GM19099 (cell line): Measurements from ENCODE around the gene WWTR1.

Experiments
- POLR2A ChIP-seq: IDR thresholded peaks from 3 replicates; pipeline ENCODE4 v1.6.1; 2011; ENCODE audit warnings: low read depth; ENCODE audit not compliant: insufficient read length; ENCODE audit errors: extremely low read depth

Gene WWTR1

DNA sequence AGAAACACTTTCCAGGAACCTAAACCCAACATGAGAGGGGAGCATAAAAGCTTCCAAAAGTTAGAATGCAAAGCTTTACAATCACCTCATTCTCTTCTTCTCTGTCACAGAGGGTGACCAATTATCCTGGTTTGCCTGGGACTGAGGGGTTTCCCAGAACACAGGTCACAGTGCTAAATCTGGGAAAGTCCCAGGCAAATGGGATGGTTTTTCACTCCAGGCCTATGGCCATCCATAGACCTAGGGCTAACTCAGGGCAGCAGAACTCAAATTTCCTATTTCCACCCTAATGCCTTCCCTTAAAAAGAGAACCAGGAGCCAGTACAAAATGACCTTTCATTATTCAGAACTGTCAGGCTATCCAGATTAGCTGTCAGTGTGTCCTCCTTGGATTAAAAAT, 106.3 kb downstream of the WWTR1 start:
- TF ChIP-seq POLR2A: no peak

DNA sequence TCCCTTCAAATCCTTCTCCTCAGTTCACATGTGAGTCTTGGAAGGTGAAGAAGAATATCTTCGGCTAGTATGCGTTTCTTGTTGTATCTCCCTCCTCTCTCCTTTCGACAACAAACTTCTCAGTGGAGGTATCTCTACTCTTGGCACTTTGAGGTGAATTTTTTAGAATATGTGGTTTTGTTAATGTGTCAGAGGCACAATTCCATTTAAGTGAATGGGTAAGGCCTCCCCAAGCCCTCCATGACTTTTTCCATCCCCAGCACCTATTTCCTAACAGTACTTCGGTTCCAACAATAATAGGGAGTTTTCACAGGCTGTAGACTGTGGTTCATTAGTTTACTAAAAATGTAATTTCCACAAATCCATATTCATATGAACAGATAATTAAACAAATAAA, 109.2 kb downstream of the WWTR1 start:
- TF ChIP-seq POLR2A: no peak

DNA sequence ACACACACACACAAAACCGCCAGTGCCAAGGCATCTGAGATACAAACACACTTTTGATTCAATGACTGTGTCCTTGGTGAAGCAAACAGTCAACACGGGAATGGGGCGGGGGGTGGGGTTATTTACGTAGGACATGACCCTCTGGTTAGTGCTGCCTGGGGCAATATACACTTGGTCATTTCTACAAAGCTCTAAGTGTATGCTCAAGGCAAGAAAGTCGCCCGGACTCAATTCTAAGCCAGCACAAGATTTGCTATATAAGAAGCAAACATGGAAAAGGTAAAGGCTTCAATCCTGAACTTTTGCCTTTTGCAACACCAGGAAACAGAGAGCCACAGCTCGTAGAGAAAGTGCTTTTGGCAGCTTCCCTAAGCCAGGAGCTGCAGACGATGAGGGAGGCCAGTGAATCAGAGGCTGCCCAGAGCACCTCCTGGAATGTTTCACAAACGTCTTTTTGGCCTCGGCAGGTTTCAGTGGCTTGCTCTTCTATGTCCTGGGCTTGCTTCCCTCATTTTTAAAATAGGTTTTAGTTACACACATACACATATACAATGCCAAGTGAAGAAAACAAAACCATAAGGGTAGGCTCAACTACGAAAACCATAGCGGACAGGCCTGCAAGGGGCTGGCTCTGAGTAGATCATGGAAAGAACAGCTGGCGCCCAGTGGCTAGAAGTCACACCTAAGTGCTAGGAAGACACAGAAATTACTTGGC, 109.7 kb downstream of the WWTR1 start:
- TF ChIP-seq POLR2A: no peak

DNA sequence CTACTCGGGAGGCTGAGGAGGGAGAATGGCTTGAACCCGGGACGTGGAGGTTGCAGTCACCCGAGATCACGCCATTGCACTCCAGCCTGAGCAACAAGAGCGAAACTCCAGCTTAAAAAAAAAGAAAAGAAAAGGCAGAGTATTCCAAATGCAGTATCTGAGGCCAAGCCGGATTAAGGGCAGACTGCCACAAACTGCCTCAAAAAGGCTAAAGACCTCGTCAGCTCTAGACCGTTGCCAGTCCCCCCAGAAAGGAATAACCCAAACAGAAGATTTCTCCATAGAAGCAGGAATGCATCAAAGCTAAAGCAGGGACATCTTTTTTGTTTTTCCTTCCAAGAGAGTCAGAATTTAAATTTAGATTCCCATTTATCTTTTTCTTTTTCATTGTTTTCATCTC, 110.4 kb downstream of the WWTR1 start:
- TF ChIP-seq POLR2A: no peak

DNA sequence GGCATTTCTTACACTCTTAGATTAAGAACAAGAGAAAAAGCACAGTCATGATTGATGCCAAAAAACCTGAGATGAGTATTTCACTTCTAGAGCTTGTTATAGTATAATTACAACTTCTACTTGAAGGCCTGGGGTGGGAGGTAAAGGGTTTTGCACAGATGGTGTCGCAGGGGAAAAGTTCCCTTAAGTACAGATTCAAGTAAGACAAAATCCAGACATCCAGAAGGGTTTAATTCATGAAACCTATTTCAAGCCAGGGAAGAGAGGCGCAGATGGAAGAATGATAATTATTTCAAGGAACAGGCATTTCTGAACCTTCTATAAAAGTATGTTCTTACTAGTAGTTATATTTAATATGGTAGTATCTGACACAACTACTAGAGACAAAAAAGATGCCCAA, 112.8 kb downstream of the WWTR1 start:
- TF ChIP-seq POLR2A: no peak

DNA sequence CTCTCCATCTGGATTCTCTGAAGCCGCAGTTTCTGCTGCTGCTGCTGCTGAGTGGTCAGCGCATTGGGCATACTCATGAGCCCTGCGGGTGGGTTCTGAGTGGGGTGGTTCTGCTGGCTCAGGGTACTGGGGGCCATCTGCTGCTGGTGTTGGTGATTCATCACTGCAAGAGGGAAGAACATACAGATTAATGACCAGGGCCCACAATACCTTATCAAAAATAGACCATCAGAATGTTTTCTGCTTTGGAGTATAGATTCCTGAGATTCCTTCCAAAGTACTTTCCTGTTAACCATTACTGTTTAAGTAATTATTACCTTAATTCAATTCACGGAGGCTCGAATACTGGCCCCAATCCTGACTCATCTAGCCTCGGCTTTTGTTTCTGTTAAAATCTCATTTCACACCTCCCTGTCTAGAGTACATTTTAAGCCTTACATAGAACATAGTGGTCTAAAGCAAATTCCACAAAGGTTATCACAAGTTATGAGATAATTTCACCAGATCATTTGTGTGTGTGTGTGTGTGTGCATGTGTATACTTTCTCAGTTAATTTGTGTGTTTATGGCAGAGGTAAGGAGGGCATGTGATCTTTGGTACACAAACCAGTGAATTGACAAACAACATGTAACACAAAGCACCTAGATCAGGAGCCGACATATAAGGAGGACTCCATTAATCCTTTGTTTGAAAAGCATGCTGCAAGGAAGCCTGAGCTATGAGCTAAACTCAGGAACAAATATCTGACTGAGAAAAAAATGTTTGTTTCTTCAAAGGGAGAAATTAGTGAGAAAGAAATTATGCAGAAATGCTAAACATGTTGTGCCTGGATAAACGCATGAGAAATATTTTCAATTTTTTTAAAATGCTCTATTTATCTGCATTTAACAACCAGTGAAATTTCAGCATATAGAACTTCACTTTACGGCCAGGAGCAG, 115.2 kb downstream of the WWTR1 start:
- TF ChIP-seq POLR2A: no peak

DNA sequence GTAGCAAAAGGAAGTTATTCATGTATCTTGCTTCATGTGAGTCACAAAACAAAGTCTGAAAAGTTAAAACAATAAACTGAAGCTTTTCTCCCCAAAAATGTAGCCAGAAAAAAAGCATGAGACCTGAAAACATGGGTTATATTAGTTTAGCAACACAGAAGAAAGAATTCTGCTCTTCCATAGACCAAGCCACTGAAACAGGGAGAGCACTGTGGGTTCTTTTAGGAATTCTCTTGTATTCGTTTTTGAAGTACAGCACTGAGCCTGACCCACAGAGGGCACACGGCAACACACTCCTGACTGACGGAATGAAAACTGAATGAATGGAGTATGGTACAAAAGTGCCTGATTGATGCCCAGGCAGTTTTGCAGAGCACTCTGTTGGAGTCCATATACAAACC, 116.7 kb downstream of the WWTR1 start:
- no peak for TF ChIP-seq POLR2A

DNA sequence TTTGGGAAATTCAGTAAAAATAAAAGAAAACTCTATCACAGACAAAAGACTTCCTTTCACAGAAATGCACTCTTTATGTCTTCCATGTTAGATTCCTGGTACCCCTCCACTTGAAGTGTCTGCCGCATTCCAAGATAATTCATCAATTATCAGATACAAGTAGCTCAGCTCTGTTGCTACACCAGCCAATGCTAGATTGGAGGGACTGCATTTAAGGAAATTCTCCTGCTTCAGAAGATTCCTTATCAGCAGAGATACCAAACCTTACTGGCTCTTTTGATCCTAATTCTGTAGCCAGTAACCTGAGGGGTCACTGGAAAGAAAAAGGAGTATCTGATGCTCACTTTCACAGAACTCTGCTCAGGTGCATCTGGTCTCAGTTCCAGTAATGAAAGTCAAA, 119.5 kb downstream of the WWTR1 start:
- no peak for TF ChIP-seq POLR2A

DNA sequence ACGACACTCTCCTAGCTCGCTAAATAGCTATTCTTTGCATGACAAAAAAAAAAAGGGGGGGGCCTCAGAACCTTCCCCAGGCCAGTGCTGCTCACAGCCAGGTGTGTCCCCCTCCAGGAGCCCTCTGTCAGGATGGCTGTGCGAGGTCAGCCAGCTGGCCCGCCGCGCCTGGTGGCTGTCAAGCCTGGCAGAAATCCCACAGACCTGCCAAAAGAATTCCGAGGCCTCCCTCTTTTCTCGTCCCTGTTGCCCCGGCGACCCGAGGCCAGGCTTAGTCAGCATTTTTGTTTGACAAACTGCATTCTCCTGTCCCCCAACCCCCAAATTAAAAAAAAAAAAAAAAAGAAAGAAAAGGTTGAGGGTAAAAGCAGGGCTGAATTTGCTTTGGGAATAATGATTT, 121.4 kb downstream of the WWTR1 start:
- TF ChIP-seq POLR2A: no peak

DNA sequence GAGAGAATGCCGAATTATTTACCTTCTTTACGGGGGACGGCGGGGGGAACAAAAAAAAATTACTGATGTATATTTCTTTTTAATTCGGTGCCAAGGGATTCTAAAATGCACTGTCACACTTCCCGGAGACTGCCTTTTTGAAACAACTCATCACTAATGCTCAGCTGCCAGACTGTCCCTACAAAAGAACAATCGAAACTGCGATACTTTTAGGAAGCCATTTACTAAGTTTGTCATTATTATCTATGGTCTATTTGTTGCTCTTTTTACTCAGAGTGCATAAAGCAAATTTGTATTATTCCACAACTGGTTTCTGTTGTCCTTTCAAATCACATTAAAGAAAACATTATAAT, 122.5 kb downstream of the WWTR1 start:
- no peak for TF ChIP-seq POLR2A

DNA sequence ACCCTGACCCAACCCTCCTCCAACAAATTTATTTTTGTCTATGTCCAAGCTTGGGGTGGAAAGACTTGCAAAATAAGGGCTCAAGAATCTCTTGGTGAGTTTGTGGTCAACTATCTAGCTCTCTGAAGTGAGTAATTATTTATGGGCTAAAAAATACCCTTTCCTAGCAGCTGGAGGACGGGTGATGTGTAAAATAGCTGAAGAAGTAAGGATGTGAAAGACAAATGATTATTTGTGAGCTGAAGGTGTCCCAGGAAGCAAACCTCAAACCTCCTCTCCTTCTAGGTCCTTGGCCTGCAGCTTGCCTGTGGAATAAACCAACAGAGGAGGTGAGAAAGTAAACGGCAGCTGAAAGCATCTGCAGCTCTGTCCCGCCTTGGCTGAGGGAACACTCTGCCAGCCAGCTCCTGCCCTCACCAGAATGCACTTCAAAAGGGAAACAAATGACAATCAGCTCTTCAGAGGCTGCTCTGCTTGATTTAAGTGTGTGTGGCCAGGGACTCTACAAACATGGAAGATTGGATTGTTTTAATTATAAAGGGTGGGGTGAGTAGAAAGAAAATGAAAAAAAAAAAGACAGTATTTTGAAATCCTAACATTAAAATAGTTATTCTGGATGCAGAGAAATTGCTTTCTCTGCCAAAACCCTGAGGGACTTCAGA, 123.0 kb downstream of the WWTR1 start:
- TF ChIP-seq POLR2A: no peak

DNA sequence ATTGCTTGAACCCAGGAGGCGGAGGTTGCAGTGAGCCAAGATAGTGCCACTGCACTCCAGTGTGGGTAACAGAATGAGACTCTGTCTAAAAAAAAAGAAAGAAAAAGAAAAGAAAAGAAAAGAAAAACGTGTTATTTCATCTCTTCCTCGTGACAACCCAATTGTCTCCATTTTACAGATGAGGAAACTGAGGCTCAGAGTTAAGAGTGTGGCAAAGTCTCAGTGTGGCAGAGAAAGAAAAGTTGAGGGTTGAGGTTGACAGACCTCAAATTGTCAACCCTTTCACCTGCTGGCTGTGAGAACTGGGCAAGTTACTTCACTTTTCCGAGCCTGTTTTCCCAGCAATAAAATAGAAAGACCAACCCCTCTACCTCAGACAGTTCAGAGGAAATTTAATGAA, 123.7 kb downstream of the WWTR1 start:
- TF ChIP-seq POLR2A: no peak

DNA sequence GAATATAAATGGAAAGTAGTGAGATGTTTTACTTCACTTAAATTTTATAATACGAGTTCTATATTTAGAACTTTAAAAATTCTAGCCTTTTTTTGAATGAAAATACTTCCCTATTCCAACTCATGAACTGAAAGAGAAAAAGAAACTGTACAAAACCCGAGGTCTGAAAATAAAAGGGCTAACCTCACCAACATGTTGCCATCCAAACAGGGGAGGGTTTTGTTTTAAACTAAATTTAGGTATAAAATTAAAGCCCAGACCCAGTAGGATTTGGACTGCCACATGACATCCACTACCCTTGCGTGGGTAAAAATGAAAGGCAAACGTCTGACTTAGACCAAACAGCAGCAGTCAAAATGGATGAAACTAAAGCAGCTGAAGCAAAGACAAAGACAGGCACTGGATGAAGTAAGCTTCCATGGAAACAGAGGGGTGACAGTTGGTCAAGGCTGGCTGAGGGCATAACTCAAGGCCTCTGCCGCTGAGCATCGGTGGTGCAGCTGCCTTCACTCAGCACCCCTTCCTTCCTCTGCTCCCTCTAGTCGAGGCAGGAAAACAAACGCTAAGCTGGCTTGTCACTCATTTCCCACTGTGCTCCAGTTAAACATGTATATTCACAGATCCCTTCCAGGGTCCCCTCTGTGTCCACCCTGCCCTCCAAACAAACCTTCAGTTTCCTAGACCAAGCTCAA, 125.2 kb downstream of the WWTR1 start:
- no peak for TF ChIP-seq POLR2A

DNA sequence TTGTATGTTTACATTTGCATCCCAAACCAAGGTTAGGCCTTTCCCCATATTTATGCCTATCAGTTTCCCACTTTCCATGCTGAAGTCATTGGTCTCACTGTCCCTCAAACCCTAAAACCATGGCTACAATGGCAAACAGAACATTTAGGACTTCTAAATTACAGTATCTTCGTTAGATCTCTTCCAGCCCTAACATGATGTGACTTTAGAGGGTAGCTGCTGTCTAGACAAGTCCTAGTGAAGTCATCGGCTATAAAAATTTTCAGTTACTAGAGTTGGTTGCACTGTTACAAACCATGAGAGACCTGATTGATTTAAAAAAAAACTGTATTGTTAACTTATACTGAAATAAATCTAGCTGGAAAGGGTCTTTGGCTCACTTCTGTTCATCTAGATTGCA, 128.7 kb downstream of the WWTR1 start:
- TF ChIP-seq POLR2A: no peak

DNA sequence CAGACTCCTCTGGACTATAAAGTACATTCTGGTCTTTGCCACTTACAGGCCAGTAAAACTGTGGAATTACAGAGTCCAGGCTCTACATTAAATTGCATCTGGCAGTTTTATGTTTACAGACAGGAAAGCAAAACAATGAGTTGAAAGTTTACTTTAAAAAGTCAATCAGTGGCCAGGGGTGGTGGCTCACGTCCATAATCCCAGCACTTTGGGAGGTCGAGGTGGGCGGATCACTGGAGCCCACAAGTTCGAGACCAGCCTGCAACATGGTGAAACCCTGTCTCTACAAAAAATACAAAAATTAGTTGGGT, 129.5 kb downstream of the WWTR1 start:
- TF ChIP-seq POLR2A: no peak
